HFF-Myc (cell line): ENCODE data around the gene GRIP1.

Experiments
- DNase-seq: peaks from one replicate; pipeline ENCODE4 v3.0.0-alpha.2; 2011; ENCODE audit warnings: low read depth; ENCODE audit errors: extremely low read depth
- H3K4me3 ChIP-seq: replicated peaks from 2 replicates; pipeline ENCODE4 v1.5.1; 2011; ENCODE audit warnings: low read depth, mild to moderate bottlenecking, control low read depth, low read length
- TF ChIP-seq, protein P1 (sequence below): IDR thresholded peaks from 2 replicates; pipeline ENCODE4 v1.5.1; 2012; ENCODE audit warnings: mild to moderate bottlenecking, low read depth, low read length, control low read depth; ENCODE audit errors: missing control alignments

The GRIP1 gene

GRCh38 chr12:66679461-66680084 is 697 bp upstream of the GRIP1 start:
- no peak for DNase-seq
- H3K4me3 ChIP-seq = no peak overlapping the region
- TF ChIP-seq, protein P1, sequence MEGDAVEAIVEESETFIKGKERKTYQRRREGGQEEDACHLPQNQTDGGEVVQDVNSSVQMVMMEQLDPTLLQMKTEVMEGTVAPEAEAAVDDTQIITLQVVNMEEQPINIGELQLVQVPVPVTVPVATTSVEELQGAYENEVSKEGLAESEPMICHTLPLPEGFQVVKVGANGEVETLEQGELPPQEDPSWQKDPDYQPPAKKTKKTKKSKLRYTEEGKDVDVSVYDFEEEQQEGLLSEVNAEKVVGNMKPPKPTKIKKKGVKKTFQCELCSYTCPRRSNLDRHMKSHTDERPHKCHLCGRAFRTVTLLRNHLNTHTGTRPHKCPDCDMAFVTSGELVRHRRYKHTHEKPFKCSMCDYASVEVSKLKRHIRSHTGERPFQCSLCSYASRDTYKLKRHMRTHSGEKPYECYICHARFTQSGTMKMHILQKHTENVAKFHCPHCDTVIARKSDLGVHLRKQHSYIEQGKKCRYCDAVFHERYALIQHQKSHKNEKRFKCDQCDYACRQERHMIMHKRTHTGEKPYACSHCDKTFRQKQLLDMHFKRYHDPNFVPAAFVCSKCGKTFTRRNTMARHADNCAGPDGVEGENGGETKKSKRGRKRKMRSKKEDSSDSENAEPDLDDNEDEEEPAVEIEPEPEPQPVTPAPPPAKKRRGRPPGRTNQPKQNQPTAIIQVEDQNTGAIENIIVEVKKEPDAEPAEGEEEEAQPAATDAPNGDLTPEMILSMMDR = no peak

GRCh38 chr12:66676241-66676640 is 2.6 kb downstream of the GRIP1 start:
- TF ChIP-seq, protein P1 = no peak
- no peak overlapping the region for H3K4me3 ChIP-seq
- no peak for DNase-seq

- TF ChIP-seq, protein P1 = no peak
- H3K4me3 ChIP-seq = no peak overlapping the region
- DNase-seq = no peak
Measured at GRCh38 chr12:66674495-66675122, 4.3 kb downstream of the GRIP1 start.

- TF ChIP-seq, protein P1 = no peak
- no peak overlapping the region for H3K4me3 ChIP-seq
- no peak for DNase-seq
Measured at GRCh38 chr12:66669541-66669940, 9.3 kb downstream of the GRIP1 start.

- TF ChIP-seq, protein P1 = no peak
- DNase-seq = no peak
- H3K4me3 ChIP-seq = no peak overlapping the region
Measured at GRCh38 chr12:66668311-66668710, 10.6 kb downstream of the GRIP1 start.

DNA sequence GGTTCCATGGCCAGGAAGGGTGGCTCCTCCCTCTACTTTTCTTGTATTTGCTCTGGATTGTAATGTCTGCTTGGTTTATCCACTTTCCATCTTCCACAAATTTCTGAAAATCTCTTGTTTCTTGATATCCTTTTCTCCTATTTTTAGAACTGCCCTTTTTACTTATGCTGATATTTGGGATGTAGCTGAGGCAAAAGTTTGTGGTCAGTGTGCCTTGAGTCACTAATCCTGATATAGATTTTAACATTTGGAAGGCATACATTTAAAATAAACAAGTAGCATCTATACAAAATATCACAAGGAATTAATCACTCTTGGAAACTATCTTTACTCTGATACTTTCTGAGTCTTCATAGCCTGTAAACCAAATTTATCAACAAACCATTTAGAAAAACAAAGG is 11.0 kb downstream of the GRIP1 start:
- no peak for DNase-seq
- TF ChIP-seq, protein P1 = no peak
- no peak overlapping the region for H3K4me3 ChIP-seq
